ENCODE measurements around the gene NCKAP5. TPM values are rescaled to one million over a fixed set of nuclear protein-coding genes. Genes with fewer than 3 reads are reported as not detected.
"Not testable (repeated sequence)": the region's sequence is repeated elsewhere in the genome, so short reads cannot be mapped to it uniquely, and the experiment has no call there.

Gene NCKAP5
- total and polyA plus RNA-seq, 4 donors, result 0.57 to 2.8 (median 2.4) TPM

DNA sequence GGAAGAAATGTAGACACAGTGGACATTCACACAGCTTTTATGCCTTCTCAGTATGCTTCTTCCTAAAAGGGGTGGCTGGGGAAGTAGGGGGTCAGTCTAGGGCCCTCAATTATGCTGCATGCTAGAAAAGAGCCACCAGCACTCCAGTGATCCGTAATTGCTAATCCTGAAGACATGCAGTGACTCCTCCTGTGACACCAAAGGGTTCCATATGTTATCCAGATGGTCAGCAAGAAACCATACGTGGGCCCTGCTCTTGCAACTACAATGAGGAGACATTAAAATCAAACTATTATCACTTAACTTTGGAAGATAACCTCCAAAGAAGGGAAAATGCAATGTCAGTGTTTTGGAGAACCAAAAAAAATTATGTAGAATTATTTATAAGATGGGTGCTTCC is 754.8 kb downstream of the NCKAP5 start (continued):
- TF ChIP-seq CTCF (IDR thresholded peaks at IDR 0.05; ENCODE audit: low read depth, low read length, missing input control) (no peak), FOXA1 (IDR thresholded peaks at IDR 0.05) (no peak)

DNA sequence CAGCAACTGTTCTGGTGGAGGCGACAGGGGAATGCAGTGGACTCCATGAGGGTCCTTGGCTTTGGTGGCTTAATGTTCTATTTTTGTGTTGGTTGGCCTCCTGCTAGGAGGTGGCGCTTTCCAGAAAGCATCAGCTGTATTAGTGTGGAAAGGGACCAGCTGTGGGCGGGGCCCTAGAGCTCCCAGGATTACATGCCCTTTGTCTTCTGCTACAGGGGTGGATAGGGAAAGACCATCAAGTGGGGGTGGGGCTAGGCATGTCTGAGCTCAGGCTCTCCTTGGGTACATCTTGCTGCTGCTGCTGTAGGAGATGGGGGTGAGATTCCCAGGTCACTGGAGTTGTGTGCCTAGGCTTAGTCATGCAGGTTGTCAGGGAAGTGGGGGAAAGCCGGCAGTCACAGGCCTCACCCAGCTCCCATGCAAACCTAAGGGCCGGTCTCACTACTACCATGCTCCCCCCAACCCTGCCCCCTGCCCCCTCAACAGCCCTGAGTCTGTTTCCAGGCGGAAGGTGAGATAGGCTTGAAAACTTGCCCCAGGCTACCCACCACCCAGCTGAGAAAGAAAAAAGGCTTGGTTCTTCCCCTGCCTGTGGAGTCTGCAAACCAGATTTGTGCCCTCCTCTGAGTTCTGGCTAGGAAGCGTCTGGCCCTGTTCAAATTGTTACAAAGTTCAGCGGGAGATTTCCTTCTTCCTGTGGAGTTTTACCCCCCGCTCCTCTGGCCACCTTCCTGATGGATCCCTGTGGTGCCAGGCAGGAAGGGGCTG is 756.9 kb downstream of the NCKAP5 start:
- no peaks in the 10 kb centered on the region for H3K9me3 ChIP-seq (ENCODE audit: control insufficient read depth in 4 of 4, low read length in 3 of 4)
- no peak overlapping the region for H3K27ac ChIP-seq (ENCODE audit: low read depth in 1 of 2, low read length in 2 of 2)
- H3K4me1 ChIP-seq (ENCODE audit: control insufficient read depth in 4 of 4, insufficient read depth in 4 of 4, low read length in 3 of 4), result no peaks in the 10 kb centered on the region
- H3K27me3 ChIP-seq (ENCODE audit: control insufficient read depth in 4 of 4, insufficient read depth in 4 of 4, low read length in 3 of 4), result no peaks in the 10 kb centered on the region
- no peak for TF ChIP-seq JUND (IDR thresholded peaks at IDR 0.05)
- TF ChIP-seq TAF1 (conservative IDR thresholded peaks at IDR 0.05), result no peak
- TF ChIP-seq CTCF (IDR thresholded peaks at IDR 0.05; ENCODE audit: low read depth, low read length, missing input control), result no peak
- TF ChIP-seq EGR1 (IDR thresholded peaks at IDR 0.05; ENCODE audit: low read depth in 2 of 2), result no peak
- no peak for TF ChIP-seq FOXA1 (IDR thresholded peaks at IDR 0.05)
- no peak for TF ChIP-seq RAD21 (IDR thresholded peaks at IDR 0.05)
- no peak for TF ChIP-seq YY1 (IDR thresholded peaks at IDR 0.05)
- TF ChIP-seq HNF4G (IDR thresholded peaks at IDR 0.05), result no peak
- no peak for TF ChIP-seq GABPA (IDR thresholded peaks at IDR 0.05 in 1 of 2, conservative IDR thresholded peaks at IDR 0.05 in 1 of 2)
- TF ChIP-seq, protein P1, sequence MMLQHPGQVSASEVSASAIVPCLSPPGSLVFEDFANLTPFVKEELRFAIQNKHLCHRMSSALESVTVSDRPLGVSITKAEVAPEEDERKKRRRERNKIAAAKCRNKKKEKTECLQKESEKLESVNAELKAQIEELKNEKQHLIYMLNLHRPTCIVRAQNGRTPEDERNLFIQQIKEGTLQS (IDR thresholded peaks at IDR 0.05), result no peak
- TF ChIP-seq HNF4A (conservative IDR thresholded peaks at IDR 0.05), result no peak
- no peak for TF ChIP-seq SP1 (IDR thresholded peaks at IDR 0.05)
- TF ChIP-seq, protein P2, sequence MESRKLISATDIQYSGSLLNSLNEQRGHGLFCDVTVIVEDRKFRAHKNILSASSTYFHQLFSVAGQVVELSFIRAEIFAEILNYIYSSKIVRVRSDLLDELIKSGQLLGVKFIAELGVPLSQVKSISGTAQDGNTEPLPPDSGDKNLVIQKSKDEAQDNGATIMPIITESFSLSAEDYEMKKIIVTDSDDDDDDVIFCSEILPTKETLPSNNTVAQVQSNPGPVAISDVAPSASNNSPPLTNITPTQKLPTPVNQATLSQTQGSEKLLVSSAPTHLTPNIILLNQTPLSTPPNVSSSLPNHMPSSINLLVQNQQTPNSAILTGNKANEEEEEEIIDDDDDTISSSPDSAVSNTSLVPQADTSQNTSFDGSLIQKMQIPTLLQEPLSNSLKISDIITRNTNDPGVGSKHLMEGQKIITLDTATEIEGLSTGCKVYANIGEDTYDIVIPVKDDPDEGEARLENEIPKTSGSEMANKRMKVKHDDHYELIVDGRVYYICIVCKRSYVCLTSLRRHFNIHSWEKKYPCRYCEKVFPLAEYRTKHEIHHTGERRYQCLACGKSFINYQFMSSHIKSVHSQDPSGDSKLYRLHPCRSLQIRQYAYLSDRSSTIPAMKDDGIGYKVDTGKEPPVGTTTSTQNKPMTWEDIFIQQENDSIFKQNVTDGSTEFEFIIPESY (IDR thresholded peaks at IDR 0.05), result no peak
- H3K4me3 ChIP-seq (ENCODE audit: low read depth in 1 of 3, low read length in 3 of 3), result no peak overlapping the region
- no peak overlapping the region for H3K9ac ChIP-seq (ENCODE audit: low read depth in 1 of 2, low read length in 2 of 2)
- WGBS, result 90% methylated on average over 9 of the region's 9 CpGs
- DNase-seq (ENCODE audit: low spot score), result no peak
- H3K36me3 ChIP-seq (ENCODE audit: control insufficient read depth in 4 of 4, insufficient read depth in 3 of 4, low read depth in 1 of 4, low read length in 3 of 4), result no peaks in the 10 kb centered on the region

DNA sequence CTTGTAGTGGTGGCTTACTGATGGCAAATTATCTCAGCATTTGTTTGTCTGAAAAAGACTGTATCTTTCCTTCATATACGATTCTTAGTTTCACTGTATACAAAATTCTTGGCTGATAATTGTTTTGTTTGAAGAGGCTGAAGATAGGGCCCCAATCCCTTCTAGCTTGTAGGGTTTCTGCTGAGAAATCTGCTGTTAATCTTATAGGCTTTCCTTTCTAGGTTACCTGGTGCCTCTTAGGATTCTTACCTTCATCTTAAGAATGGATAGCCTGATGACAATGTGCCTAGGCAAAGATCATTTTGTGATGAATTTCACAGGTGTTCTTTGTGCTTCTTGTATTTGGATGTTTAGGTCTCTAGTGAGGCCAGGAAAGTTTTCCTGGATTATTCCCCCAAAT is 758.3 kb downstream of the NCKAP5 start:
- DNase-seq (ENCODE audit: low spot score); H3K9ac ChIP-seq (ENCODE audit: low read depth in 1 of 2, low read length in 2 of 2); H3K27me3 ChIP-seq (ENCODE audit: control insufficient read depth in 4 of 4, insufficient read depth in 4 of 4, low read length in 3 of 4); H3K27ac ChIP-seq (ENCODE audit: low read depth in 1 of 2, low read length in 2 of 2); H3K36me3 ChIP-seq (ENCODE audit: control insufficient read depth in 4 of 4, insufficient read depth in 3 of 4, low read depth in 1 of 4, low read length in 3 of 4); H3K9me3 ChIP-seq (ENCODE audit: control insufficient read depth in 4 of 4, low read length in 3 of 4); H3K4me3 ChIP-seq (ENCODE audit: low read depth in 1 of 3, low read length in 3 of 3); H3K4me1 ChIP-seq (ENCODE audit: control insufficient read depth in 4 of 4, insufficient read depth in 4 of 4, low read length in 3 of 4): not testable (repeated sequence)
- WGBS, result 92% methylated on average over 1 of the region's 1 CpG
